HepG2 (cell line): ENCODE data around the gene GPR156. TPM values are rescaled to one million over a fixed set of nuclear protein-coding genes. Genes with fewer than 3 reads are reported as not detected.
A peak's percentile ranks its signal among the peaks of the same experiment; 100 is the strongest.

Source experiments
- ATAC-seq: fragments of 200-7000 bp; cut with Tn5 transposase; 3 replicates; pipeline ENCODE4 v1.9.1; 2020; ENCODE audit warnings: mild to moderate bottlenecking, moderate library complexity
- BruUV-seq: library from RNA; stranded (reverse); fragments of 400-500 nt; replicated peaks from 2 replicates; lab custom pipeline; 2021; lab: Mats Ljungman, UMichigan
- CTCF ChIA-PET: fragments of 300-600 bp; formaldehyde crosslinking; extraction: SDS; loops from one replicate; lab custom pipeline; 2021; ENCODE audit warnings: low total read pairs, inconsistent platforms, low intra/inter-chr PET ratio; lab: Yijun Ruan, JAX
- POLR2A ChIA-PET: fragments of 350-600 bp; sonication (Branson Sonifier 250); formaldehyde crosslinking; loops from one replicate; lab custom pipeline; 2020; ENCODE audit warnings: antibody characterized with exemption, inconsistent platforms; lab: Yijun Ruan, JAX
- DNase-seq: peaks from one replicate; pipeline ENCODE4 v3.0.0-alpha.2; 2015; ENCODE audit warnings: low spot score
- FAIRE-seq: peaks from 3 replicates; lab custom pipeline; 2011; peaks lifted over from hg19 to GRCh38; lab: Jason Lieb, UNC
- H2AFZ ChIP-seq: one replicate; pipeline ENCODE4 v1.6.1; 2011; ENCODE audit warnings: low read length, inconsistent platforms
- H3K27ac ChIP-seq: fragments of 300-600 bp; 3 replicates; pipeline ENCODE4 v1.8.0; 2011; ENCODE audit warnings: mixed run types, mild to moderate bottlenecking, mixed read lengths, low read length, inconsistent platforms; ENCODE audit not compliant: insufficient read depth; ENCODE audit errors: extremely low read length
- H3K27me3 ChIP-seq, 2 experiments: fragments of 200-600 bp in 1 of 2; 2 replicates in 1 of 2; 3 replicates in 1 of 2; pipeline versions ENCODE4 v1.6.0 to v1.8.0; 2011; ENCODE audit warnings: low read length in 2 of 2, mild to moderate bottlenecking in 2 of 2, moderate library complexity in 2 of 2, inconsistent platforms in 1 of 2; ENCODE audit not compliant: insufficient read depth in 2 of 2, control insufficient read depth in 1 of 2
- H3K36me3 ChIP-seq, 2 experiments: fragments of 200-600 bp in 1 of 2; replicated peaks in 1 of 2; 2 replicates in 1 of 2; 3 replicates in 1 of 2; pipeline versions ENCODE4 v1.5.1 to v1.8.0; 2011; ENCODE audit warnings: low read length in 2 of 2, inconsistent platforms in 1 of 2; ENCODE audit not compliant: insufficient read depth in 2 of 2, control insufficient read depth in 1 of 2
- H3K4me1 ChIP-seq: 2 replicates; pipeline ENCODE4 v1.5.1; 2012; ENCODE audit warnings: low read length, inconsistent platforms; ENCODE audit not compliant: insufficient read depth
- H3K4me2 ChIP-seq: 2 replicates; pipeline ENCODE4 v1.6.0; 2011; ENCODE audit warnings: low read depth, low read length, inconsistent platforms
- H3K4me3 ChIP-seq, 3 experiments: fragments of 200-600 bp in 1 of 3; sonication (generic), shearing (Covaris generic) in 1 of 3; replicated peaks in 1 of 3; 2 replicates each; pipeline ENCODE4 v1.5.1; 2011 to 2016; ENCODE audit warnings: low read length in 3 of 3, inconsistent platforms in 2 of 3, low read depth in 2 of 3, mild to moderate bottlenecking in 2 of 3, control low read depth in 1 of 3, mixed read lengths in 1 of 3; ENCODE audit not compliant: insufficient read depth in 1 of 3
- H3K79me2 ChIP-seq: one replicate; pipeline ENCODE4 v1.6.1; 2011; ENCODE audit warnings: low read length, inconsistent platforms; ENCODE audit not compliant: insufficient read depth
- H3K9ac ChIP-seq: 2 replicates; pipeline ENCODE4 v1.6.0; 2011; ENCODE audit warnings: mild to moderate bottlenecking, low read depth, low read length, inconsistent platforms; ENCODE audit not compliant: insufficient read depth
- H3K9me3 ChIP-seq: 2 replicates; pipeline ENCODE4 v1.5.1; 2012; ENCODE audit warnings: mild to moderate bottlenecking, low read length
- H4K20me1 ChIP-seq: 2 replicates; pipeline ENCODE4 v1.6.0; 2011; ENCODE audit warnings: inconsistent platforms, mild to moderate bottlenecking, low read length, moderate library complexity; ENCODE audit not compliant: insufficient read depth
- DR1 ChIP-seq: sonication (generic); formaldehyde crosslinking; IDR thresholded peaks from 2 replicates; pipeline ENCODE4 v1.8.0; 2021; ENCODE audit warnings: mild to moderate bottlenecking, missing genetic modification reagents, inconsistent platforms
- FOXJ3 ChIP-seq: sonication (generic); formaldehyde crosslinking; IDR thresholded peaks from 2 replicates; pipeline ENCODE4 v1.4.0; 2020; ENCODE audit warnings: missing genetic modification reagents, mild to moderate bottlenecking, borderline replicate concordance
- HDAC2 ChIP-seq: sonication (generic); formaldehyde crosslinking; IDR thresholded peaks from 2 replicates; pipeline ENCODE4 v1.4.0; 2020; ENCODE audit warnings: missing genetic modification reagents
- HMG20A ChIP-seq: IDR thresholded peaks from 2 replicates; pipeline ENCODE4 v1.6.1; 2016; ENCODE audit warnings: borderline replicate concordance
- HMG20B ChIP-seq: conservative IDR thresholded peaks from 2 replicates; pipeline ENCODE4 v1.6.1; 2016; ENCODE audit warnings: missing genetic modification reagents, missing compliant biosample characterization
- MTF2 ChIP-seq: sonication (generic); formaldehyde crosslinking; IDR thresholded peaks from 2 replicates; pipeline ENCODE4 v1.5.0; 2020; ENCODE audit warnings: missing genetic modification reagents, borderline replicate concordance
- PHB2 ChIP-seq: fragments of 450-650 bp; IDR thresholded peaks from 2 replicates; pipeline ENCODE4 v1.6.1; 2018; ENCODE audit not compliant: partially characterized antibody
- PRMT3 ChIP-seq: sonication (generic); formaldehyde crosslinking; IDR thresholded peaks from 2 replicates; pipeline ENCODE4 v1.8.1; 2022; ENCODE audit warnings: low read depth, mild to moderate bottlenecking, moderate library complexity, missing genetic modification reagents, borderline replicate concordance
- SETDB1 ChIP-seq: sonication (generic); formaldehyde crosslinking; IDR thresholded peaks from 2 replicates; pipeline ENCODE4 v1.5.1; 2020; ENCODE audit warnings: missing genetic modification reagents, mild to moderate bottlenecking, borderline replicate concordance
- SMAD3 ChIP-seq: sonication (generic); formaldehyde crosslinking; IDR thresholded peaks from 2 replicates; pipeline ENCODE4 v1.4.0; 2020; ENCODE audit warnings: missing genetic modification reagents
- SNAI1 ChIP-seq: sonication (generic); formaldehyde crosslinking; IDR thresholded peaks from 2 replicates; pipeline ENCODE4 v1.5.0; 2020; ENCODE audit warnings: mild to moderate bottlenecking, missing genetic modification reagents, borderline replicate concordance
- SRY ChIP-seq: sonication (generic); formaldehyde crosslinking; IDR thresholded peaks from 2 replicates; pipeline ENCODE4 v1.8.0; 2022; ENCODE audit warnings: mild to moderate bottlenecking, missing genetic modification reagents
- TAF15 ChIP-seq: fragments of 200-400 bp; formaldehyde crosslinking; IDR thresholded peaks from one replicate; pipeline ENCODE4 v1.6.1; 2018; ENCODE audit warnings: mild to moderate bottlenecking, low read depth, low read length; ENCODE audit not compliant: poor library complexity, severe bottlenecking
- THAP11 ChIP-seq: IDR thresholded peaks from 2 replicates; pipeline ENCODE4 v1.6.1; 2016; ENCODE audit warnings: missing biosample characterization, missing genetic modification reagents
- ZFP36 ChIP-seq: fragments of 150-350 bp; IDR thresholded peaks from 2 replicates; pipeline ENCODE4 v1.6.1; 2018; ENCODE audit warnings: borderline replicate concordance, low read length, low read depth; ENCODE audit not compliant: partially characterized antibody
- ZNF24 ChIP-seq: fragments of 450-650 bp; IDR thresholded peaks from 2 replicates; pipeline ENCODE4 v1.6.1; 2017; ENCODE audit warnings: antibody characterized with exemption, mild to moderate bottlenecking
- ZNF263 ChIP-seq: sonication (generic); formaldehyde crosslinking; IDR thresholded peaks from 2 replicates; pipeline ENCODE4 v1.4.0; 2020; ENCODE audit warnings: missing genetic modification reagents
- ZNF546 ChIP-seq: sonication (generic); formaldehyde crosslinking; conservative IDR thresholded peaks from 2 replicates; pipeline ENCODE4 v1.8.1; 2023; ENCODE audit warnings: mild to moderate bottlenecking, missing genetic modification reagents
- in situ Hi-C: cut with HindIII; loops from 2 replicates; pipeline ENCODE4 v1.10.0; 2017; ENCODE audit warnings: low pct_unique_long_range_greater_than_20kb; ENCODE audit not compliant: extremely low pct_ligation_motif_present
- intact Hi-C: fragments of 100-400 bp; cut with micrococcal nuclease; formaldehyde crosslinking; loops from one replicate; pipeline ENCODE4 v1.10.0; 2022; ENCODE audit not compliant: unreplicated experiment
- polyA plus RNA-seq, 8 experiments: library from polyadenylated mRNA; depleted of rRNA in 3 of 8; stranded (reverse) in 7 of 8; unstranded in 1 of 8; fragments of >200 nt; fragmentation: Illumina TruSeq in 4 of 8; extraction: Trizol in 4 of 8; gene quantifications; 2 replicates each; pipeline versions ENCODE4 v1.2.1 to v1.2.3, GENCODE V29; 2011 to 2016; ENCODE audit warnings: low read depth in 4 of 8, missing spikeins in 1 of 8, mixed read lengths in 1 of 8; ENCODE audit not compliant: insufficient read depth in 1 of 8
- total RNA-seq, 5 experiments: library from RNA; depleted of rRNA; stranded (reverse); fragments of >200 nt; fragmentation: Illumina TruSeq; extraction: Trizol; gene quantifications; 2 replicates each; pipeline ENCODE4 v1.2.3, GENCODE V29; 2016; ENCODE audit warnings: low read depth in 1 of 5
- TF ChIP-seq, protein P1 (sequence below): sonication (generic); formaldehyde crosslinking; conservative IDR thresholded peaks from 2 replicates; pipeline ENCODE4 v1.4.0; 2020; ENCODE audit warnings: mild to moderate bottlenecking, missing genetic modification reagents, moderate library complexity

GPR156 gene
- total and polyA plus RNA-seq, 2 of the 13 experiments (the other 11 are each of a cell fraction or from before 2014, with no cell fraction given) = not detected

DNA sequence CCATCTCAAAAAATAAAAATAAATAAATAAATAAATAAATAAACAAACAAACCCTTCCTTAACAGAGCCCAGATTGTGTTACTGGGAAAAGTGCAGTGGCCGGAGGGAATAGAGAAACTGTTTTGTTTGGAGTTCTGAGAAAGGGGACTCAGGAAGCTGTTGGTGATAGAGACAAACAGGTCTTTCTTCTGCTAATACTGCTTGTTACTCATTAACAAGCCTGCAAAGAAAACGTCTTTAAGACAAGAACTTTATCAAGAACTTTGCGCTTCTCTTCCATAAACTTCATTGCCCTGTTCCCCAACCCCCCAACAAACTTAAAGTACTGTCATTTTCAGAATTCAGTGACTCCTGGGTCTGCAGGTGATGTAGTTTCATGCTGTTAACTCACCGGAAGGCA, 122.0 kb downstream of the GPR156 start (continued):
- TF ChIP-seq PHB2 = no peak
- peak; percentile 14; the same call in 1 of the 2 replicates for TF ChIP-seq HMG20A (CRISPR knock-in tag)
- TF ChIP-seq PRMT3 (CRISPR knock-in tag) = no peak
- TF ChIP-seq, protein P1, sequence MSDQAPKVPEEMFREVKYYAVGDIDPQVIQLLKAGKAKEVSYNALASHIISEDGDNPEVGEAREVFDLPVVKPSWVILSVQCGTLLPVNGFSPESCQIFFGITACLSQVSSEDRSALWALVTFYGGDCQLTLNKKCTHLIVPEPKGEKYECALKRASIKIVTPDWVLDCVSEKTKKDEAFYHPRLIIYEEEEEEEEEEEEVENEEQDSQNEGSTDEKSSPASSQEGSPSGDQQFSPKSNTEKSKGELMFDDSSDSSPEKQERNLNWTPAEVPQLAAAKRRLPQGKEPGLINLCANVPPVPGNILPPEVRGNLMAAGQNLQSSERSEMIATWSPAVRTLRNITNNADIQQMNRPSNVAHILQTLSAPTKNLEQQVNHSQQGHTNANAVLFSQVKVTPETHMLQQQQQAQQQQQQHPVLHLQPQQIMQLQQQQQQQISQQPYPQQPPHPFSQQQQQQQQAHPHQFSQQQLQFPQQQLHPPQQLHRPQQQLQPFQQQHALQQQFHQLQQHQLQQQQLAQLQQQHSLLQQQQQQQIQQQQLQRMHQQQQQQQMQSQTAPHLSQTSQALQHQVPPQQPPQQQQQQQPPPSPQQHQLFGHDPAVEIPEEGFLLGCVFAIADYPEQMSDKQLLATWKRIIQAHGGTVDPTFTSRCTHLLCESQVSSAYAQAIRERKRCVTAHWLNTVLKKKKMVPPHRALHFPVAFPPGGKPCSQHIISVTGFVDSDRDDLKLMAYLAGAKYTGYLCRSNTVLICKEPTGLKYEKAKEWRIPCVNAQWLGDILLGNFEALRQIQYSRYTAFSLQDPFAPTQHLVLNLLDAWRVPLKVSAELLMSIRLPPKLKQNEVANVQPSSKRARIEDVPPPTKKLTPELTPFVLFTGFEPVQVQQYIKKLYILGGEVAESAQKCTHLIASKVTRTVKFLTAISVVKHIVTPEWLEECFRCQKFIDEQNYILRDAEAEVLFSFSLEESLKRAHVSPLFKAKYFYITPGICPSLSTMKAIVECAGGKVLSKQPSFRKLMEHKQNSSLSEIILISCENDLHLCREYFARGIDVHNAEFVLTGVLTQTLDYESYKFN = peak; percentile 54
- no peak for TF ChIP-seq SETDB1 (CRISPR knock-in tag)
- TF ChIP-seq, all 625 proteins: peak for 14

DNA sequence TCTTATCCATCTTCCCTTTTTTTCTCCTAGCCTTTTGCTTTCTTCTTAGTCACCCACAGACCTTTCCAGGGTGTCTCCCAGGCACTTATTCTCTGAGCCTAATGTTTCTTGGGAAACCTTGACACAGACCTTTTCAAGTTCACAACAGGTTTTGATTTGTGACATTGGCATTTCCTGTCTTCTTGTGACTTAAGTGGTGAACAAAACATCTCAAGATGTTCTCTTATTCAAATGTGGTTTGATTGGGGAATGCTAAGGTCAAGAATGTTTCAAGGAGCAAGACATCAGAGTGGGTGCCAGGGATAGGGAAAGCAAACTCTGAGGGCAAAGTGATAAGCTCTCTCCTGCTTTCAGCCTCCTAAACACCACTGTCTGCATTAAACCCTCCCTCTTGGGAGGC, 122.6 kb downstream of the GPR156 start:
- no peak for DNase-seq
- CTCF ChIA-PET = no interaction called here

More for the DNA sequence above, 122.6 kb downstream of the GPR156 start:
- Histone ChIP-seq H3K27ac (no peak overlapping the region), H3K9me3 (no peaks in the 10 kb centered on the region), H3K9ac (no peak overlapping the region), H3K4me3 (no peak overlapping the region), H3K4me1 (peaks cover 52% of the 10 kb centered on the region), H3K4me2 (no peak overlapping the region; the same call in 1 of the 2 replicates), H3K36me3 (no peaks in the 10 kb centered on the region), H4K20me1 (no peaks in the 10 kb centered on the region), H3K79me2 (no peaks in the 10 kb centered on the region), H2AFZ (no peak overlapping the region), H3K27me3 (no peaks in the 10 kb centered on the region)
- FAIRE-seq = no peak
- intact Hi-C loops = no loop called here
- no TSS peak for BruUV-seq
- in situ Hi-C loops = no loop called here
- ATAC-seq = no peak
- no peak for TF ChIP-seq DR1 (CRISPR knock-in tag)
- TF ChIP-seq SMAD3 (CRISPR knock-in tag) = no peak
- no peak for TF ChIP-seq SRY (CRISPR knock-in tag)
- TF ChIP-seq FOXJ3 (CRISPR knock-in tag) = no peak
- no peak for TF ChIP-seq MTF2 (CRISPR knock-in tag)
- no peak for TF ChIP-seq SNAI1 (CRISPR knock-in tag)
- TF ChIP-seq ZNF263 (CRISPR knock-in tag) = no peak
- TF ChIP-seq ZNF546 = no peak
- no peak for TF ChIP-seq HMG20B (CRISPR knock-in tag)
- no peak for TF ChIP-seq ZNF24
- TF ChIP-seq TAF15 = no peak
- TF ChIP-seq ZFP36 = no peak
- TF ChIP-seq HDAC2 (CRISPR knock-in tag) = no peak
- TF ChIP-seq THAP11 (CRISPR knock-in tag) = no peak
- POLR2A ChIA-PET = interaction anchor here (2.1 kb wide), 1 partner anchor 67 kb away, joined by 5 read pairs; no protein-coding TSS in a partner anchor
